GM12865 (cell line): ENCODE results near the gene C5orf47.

ENCODE experiments used
- DNase-seq: peaks from one replicate; pipeline ENCODE4 v3.0.0; 2010; ENCODE audit warnings: low read depth
- H3K4me3 ChIP-seq: 2 replicates; pipeline ENCODE4 v1.5.1; 2011; ENCODE audit warnings: mild to moderate bottlenecking, low read depth, low read length, control low read depth
- TF ChIP-seq, protein P1 (sequence below): IDR thresholded peaks from 2 replicates; pipeline ENCODE4 v1.5.1; 2011; ENCODE audit warnings: low read length, control low read depth, low read depth, inconsistent platforms; ENCODE audit not compliant: insufficient read depth; ENCODE audit errors: missing control alignments

Gene C5orf47

DNA sequence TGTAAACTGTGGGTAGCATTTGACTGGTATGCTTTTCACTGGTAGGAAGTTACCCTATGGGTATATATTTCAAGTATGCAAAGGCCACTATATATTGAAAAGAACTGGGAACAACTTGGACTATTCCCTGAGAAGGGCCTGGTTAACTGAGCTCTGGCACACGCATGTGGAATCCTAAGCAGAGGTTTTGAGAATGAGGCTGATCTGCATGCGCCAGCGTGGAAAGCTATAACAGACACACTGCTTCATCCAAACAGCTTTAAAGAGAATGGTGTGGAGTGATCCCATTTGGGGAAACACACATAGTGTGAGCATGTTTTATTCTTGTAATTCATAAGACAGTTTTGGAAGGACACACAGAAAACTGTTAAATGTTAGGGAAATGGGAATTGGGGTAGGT, 64.9 kb downstream of the C5orf47 start:
- TF ChIP-seq, protein P1, sequence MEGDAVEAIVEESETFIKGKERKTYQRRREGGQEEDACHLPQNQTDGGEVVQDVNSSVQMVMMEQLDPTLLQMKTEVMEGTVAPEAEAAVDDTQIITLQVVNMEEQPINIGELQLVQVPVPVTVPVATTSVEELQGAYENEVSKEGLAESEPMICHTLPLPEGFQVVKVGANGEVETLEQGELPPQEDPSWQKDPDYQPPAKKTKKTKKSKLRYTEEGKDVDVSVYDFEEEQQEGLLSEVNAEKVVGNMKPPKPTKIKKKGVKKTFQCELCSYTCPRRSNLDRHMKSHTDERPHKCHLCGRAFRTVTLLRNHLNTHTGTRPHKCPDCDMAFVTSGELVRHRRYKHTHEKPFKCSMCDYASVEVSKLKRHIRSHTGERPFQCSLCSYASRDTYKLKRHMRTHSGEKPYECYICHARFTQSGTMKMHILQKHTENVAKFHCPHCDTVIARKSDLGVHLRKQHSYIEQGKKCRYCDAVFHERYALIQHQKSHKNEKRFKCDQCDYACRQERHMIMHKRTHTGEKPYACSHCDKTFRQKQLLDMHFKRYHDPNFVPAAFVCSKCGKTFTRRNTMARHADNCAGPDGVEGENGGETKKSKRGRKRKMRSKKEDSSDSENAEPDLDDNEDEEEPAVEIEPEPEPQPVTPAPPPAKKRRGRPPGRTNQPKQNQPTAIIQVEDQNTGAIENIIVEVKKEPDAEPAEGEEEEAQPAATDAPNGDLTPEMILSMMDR = no peak
- no peak overlapping the region for H3K4me3 ChIP-seq
- no peak for DNase-seq
